ENCODE results near the gene LRRFIP2.
"Not testable (repeated sequence)": the region's sequence is repeated elsewhere in the genome, so short reads cannot be mapped to it uniquely, and the experiment has no call there.

The LRRFIP2 gene

DNA sequence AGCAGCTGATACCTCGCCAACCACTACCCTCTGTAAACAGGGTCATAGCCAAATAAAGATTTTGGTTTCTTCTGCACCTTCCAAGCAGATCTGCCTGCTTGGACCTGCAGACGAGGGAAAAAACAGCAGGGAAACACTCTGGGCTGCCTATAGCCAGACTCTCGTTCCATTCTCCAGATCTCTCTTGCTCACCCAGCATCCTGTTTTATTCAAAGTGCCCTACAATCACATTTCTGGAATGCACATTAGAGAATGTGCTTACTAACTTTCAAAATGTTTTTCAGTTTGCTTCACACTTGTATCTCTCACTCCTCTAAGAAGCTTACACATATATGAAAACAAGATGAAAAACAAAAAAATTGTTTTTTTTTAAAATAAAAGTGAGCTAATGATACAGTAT is 109.6 kb downstream of the LRRFIP2 start:
- DNase-seq (ENCODE audit: low read depth): no peak

DNA sequence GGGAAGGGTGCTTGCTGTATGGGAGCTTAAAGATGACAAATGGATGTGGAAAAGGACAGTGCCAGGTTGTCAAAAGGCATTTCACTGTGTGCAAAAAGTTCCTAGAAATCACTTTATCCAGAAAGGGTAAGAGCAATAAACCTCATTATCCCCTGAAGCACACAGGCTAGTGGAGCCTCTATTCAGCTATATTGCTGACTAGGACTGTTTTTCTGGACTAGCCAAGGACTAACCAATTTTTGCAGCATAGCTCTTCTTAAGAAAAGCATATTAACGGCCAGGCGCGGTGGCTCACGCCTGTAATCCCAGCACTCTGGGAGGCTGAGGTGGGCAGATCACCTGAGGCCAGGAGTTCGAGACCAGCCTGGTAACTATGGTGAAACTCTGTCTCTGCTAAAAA is 116.3 kb downstream of the LRRFIP2 start:
- no peak for DNase-seq (ENCODE audit: low read depth)

DNA sequence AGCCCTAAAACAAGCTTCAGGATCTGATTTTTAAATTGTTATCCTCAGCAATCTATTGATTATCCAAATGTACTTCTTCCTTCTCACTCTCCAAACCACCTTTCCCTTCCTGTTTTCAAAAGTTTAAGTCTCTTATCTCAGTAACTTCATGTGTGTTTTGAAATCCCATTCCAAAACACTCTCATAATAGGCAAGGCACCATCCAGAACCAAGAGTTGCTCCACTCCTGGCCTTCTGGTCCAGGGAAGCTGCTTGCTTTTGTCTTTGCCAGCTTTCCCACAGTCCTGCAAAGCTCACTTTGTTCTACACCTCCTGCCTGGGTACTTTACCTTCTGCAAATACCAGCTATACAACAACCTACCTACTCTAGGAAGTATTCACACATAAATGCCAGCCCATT is 117.6 kb downstream of the LRRFIP2 start:
- no peak for DNase-seq (ENCODE audit: low read depth)

DNA sequence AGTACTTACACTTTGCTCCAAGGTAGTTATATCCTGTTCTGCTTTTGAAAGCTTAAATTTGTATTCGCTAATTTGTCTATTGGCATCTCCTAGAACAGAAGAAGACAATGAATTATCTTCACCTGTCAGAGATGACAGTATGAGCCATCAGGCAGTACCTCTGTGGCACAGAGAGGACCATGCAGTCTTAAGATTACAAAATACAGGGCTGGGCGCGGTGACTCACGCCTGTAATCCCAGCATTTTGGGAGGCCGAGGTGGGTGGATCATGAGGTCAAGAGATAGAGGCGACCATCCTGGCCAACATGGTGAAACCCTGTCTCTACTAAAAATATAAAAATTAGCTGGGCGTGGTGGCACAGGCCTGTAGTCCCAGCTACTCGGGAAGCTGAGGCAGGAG is 119.3 kb downstream of the LRRFIP2 start:
- not testable (repeated sequence) for DNase-seq (ENCODE audit: low read depth)

DNA sequence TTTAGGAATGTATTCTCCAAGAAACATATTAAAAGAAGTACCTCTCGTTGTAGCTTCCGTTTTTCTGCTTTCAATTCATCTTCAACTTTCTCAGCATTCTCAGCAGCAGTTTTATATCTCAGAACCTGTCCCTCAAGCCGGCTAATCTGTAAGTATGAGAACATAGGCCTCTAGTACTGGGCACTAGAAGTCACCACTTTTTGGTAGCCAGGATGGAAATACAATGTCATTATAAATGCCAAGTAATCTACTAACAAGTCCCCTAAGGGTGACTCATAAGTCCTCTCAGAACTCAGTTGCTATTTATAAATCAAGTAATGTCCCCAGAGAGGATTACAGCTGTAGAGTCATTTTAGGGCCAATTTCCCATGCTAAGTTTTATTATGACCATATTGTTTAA is 120.0 kb downstream of the LRRFIP2 start:
- DNase-seq (ENCODE audit: low read depth): no peak

DNA sequence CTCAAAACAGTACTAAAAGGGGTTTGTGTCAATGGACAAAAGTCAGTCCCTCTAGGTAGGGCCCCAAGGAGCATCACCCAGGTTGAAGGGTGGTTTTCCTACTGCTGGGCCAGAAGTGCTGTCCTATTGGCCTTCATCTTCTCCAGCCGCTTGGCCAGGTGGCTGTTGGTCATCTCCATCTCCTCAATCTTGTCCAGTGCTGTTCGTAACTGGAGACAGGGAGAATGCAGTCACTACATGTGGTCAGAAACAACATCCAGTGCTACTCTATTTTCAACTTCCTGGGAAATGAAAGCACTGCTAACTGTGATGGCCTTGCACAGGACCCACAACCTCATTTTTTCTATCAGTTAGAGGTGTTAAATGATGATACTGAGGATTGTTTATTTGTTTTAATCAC is 120.6 kb downstream of the LRRFIP2 start:
- DNase-seq (ENCODE audit: low read depth): no peak

DNA sequence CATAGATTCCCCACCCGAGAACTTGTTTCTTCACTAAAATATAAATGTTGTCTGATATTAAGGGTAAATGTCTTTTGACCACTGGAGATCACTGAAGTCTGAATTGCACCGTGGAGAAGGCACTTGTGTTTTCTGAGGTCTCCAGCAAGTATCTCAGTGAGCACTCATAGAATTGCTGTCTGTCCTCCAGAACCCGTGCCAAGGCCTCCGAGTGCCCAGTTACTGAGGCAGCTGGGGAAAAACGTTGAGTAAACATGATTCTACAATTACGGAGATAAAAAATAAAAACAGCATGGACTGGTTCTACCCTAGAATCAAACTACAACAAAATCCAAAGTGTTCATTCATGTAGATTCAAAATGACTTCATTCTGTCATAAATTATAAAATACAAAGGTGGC is 121.0 kb downstream of the LRRFIP2 start:
- DNase-seq (ENCODE audit: low read depth): no peak

DNA sequence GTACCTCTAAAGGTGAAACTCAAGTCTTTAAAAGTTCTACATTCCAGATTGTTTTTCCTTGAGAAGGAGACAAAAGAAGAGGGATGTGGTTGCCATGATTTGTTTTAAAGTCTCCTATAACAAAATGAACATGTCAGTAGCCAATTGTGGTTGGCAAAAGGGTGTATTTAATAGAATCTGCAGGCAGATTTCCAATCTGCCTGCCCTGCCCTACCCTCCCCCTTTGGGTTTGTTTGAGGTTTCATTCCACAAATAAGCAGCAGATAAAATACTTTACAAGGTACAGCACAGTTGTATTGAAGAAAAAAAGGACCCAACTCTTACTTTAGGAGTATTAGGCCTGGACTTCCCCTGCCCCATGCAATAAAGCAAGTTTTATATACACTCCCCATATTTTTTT is 121.5 kb downstream of the LRRFIP2 start:
- no peak for DNase-seq (ENCODE audit: low read depth)

DNA sequence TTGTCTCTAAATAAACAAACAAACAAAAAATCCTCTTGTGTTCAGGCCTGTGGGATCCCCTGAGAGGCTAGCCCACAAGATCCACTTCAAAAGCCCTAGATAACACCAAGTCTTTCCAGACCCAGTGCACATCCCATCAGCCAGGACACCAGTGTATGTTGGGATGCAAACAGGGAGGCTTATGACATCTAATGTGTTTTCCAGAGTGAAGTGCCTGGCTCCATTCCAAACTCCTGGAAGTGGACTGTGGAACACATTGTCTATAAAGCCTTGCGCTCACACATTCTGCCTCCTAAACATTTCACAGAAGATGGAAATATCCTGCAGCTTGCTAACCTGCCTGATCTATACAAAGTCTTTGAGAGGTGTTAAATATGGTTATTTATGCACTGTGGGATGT is 124.1 kb downstream of the LRRFIP2 start:
- no peak for DNase-seq (ENCODE audit: low read depth)

DNA sequence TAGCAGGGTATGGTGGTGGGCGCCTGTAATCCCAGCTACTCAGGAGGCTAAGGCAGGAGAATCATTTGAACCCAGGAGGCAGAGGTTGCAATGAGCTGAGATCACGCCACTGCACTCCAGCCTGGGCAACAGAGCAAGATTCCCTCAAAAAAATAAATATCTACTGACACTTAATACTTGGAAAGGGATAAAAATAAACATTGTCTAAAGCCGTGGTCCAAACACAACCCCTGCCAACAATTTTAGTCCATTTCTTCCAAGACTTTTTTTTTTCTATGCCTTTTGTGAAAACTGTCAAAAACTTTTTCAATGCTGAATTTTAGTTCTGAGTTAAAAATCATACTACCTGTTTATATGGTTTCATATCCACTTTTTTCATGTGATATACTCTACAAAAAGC is 131.7 kb downstream of the LRRFIP2 start:
- DNase-seq (ENCODE audit: low read depth): not testable (repeated sequence)

DNA sequence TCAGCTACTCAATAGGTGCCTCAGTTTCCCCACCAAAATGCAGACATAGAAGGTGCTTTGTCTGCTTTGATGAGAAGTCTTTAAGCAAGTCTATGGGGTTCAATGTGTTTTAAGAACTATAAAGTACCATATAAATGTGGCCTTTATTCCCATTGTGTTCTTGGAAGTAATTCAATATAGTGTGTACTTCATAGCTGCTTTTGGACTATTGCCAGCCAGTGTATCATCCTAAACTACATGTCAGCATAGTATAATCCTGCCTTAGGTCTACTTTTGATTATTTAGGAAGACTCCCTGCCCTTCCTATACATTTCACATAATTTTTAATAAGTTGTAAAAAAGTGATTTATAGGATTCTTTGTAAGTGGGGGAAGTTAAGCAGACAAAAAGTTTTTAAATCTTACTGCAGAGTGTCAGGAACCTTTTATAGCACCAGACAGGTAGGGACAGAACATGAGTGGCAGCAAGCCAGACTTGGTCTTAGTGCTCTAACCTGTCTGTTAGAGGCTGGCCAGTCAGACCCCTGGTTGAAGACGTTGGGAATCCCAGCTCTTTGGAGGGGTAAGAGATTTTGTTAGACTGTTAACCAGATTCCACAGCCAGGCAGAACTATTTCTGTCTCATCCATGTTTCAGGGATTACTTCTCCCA is 132.7 kb downstream of the LRRFIP2 start:
- no peak for DNase-seq (ENCODE audit: low read depth)

DNA sequence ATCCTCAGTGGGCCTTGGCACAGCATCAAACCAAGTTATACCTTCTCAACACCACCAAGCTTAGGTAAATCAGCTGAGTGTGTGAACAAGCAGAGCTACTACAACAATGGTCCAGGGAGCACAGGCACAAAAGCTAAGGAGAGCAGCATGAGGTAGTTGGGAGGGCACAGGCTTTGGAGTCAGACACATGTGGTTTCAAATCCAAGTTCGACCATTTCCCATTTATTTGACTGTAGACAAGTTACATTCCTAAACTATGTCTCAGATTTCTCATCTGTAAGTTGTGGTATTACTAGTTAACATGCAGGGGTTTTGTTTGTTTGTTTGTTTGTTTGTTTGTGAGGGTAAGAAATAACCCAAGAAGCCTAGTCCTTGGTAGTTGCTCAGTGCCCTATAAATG is 134.2 kb downstream of the LRRFIP2 start:
- DNase-seq (ENCODE audit: low read depth): no peak

DNA sequence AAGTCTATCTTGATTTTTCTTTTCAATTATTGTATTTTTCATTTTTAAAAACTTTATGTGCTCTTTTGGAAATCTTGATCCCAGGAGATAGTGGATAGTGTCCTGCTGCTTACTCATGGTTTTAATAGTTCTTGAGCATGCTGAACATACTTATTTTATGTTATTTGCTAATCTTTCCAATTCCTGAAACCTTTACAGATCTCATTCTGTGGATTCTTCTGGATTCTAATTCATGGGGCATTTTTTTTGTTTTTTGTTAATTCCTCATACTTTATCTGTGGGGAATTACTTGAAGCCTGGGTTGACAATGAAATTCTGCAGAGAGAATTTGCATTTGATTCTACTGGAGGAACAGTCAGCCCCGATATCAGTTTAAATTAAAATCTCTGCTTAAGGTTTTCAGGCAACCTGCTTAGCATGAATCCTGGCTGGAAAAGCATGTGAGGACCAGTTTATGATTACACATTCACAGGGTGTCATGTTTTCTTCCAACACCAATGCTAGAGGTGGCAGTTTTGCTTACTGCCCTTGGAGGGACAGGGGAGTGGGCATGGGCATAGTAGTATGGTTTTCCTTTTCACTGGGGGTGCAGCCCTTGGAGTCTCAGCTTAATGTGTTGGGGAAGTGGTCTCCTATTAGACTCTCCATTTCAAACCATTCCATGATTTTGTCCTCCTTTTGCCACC is 135.1 kb downstream of the LRRFIP2 start:
- no peak for DNase-seq (ENCODE audit: low read depth)

DNA sequence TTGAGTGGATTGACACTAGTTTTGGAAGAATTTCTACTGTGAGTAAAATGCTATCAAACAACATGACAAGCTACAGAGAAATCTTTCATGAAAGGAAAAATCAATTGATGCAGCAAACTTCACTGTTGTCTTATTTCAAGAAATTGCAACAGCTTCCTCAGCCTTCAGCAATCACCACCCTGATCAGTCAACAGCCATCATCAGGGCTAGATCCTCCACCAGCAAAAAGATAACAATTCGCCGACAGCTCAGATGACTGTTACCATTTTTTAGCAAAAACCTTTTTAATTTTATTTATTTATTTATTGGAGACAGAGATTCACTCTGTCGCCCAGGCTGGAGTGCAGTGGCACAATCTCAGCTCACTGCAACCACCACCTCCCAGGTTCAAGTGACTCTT is 137.0 kb downstream of the LRRFIP2 start:
- no peak for DNase-seq (ENCODE audit: low read depth)

DNA sequence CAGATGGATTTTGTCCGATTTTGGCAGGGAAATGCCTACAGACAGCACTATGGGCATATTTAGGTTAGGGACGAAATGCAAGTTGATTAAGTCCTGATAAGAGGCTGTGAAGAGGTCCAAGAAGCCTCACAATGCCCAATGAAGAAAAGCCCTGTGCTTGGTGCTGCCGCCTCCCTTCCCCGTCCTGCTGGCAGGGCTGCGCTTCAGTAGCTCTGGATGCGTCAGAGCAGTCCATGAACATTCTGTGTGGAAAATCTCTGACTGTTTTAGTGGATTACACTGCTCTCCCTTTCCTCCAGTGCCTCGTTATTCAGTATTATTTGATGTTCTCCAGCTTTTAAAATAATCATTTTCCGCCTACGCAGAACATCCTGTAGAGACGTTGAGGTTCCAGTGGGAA is 141.4 kb downstream of the LRRFIP2 start:
- no peak for DNase-seq (ENCODE audit: low read depth)

DNA sequence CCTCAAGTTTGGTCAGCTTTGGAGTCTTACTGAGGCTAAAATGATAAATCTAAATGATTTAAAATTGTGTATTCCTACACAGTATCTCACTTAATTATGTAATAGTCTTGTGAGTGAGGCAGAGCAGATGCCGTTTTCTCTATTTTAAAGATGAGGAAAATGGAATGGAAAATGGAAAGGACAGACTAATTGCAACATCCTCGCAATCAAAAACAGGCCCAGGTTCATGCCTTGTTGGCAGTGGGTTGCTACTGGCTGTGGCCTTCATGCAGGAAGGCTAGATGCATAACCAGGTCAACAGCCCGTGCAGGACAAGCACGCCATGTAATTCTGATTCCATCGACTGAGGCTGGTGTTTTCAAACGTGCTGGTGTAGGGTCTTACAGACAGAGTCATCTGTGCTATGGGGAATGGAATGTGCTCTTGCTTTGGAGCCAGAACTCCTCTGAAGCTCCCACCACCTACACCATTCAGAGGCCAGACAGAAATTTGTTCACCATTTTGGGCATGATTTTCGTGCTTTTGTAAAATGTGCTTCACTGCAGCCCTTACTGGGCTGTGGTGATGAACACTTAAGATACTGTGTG is 143.2 kb downstream of the LRRFIP2 start:
- DNase-seq (ENCODE audit: low read depth): no peak

DNA sequence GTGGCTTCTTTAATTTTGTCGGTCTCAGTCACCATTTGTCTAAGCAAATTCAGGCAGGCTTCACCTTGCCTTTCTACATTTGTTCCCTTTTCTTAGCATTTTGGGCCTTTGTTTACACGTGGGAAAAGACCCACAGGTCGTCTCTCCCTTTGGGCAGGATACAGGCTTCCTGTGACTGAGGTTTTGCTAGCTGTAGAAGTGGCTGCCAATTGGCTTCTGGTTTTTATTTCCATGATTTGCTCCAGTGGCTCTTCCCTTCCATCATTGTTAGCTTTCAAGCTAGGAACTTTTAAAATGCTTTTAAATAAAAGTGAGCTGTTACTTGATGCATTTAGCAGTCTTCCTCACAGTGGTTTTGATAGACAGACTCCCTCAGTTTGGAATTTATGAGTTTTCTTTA is 143.8 kb downstream of the LRRFIP2 start:
- DNase-seq (ENCODE audit: low read depth): no peak

DNA sequence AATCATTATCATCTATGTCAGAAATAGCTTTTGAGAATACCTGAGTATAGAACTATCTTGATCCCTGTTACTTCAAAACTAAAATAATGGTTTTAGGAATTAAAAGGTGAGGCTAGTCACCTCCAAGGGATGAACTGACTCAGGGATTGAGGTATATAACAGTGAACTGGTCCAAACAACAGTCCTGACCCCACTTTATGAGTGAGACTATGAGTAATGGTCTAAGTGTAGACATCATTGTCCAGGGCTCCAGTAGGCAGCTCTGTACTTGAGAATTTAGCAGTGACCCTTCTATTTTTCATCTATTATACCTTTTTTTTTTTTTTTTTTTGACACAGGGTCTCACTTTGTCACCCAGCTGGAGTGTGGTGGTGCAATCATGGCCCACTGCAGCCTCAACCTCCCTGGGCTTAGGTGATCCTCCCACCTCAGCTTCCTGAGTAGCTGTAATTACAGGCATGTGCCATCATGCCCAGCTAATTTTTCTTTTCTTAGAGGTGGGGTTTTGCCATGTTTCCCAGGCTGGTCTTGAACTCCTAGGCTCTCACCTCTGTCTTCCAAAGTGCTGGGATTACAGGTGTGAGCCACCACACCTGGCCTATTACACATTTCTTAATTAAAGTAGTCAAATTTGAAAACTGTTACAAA is 144.7 kb downstream of the LRRFIP2 start:
- no peak for DNase-seq (ENCODE audit: low read depth)

DNA sequence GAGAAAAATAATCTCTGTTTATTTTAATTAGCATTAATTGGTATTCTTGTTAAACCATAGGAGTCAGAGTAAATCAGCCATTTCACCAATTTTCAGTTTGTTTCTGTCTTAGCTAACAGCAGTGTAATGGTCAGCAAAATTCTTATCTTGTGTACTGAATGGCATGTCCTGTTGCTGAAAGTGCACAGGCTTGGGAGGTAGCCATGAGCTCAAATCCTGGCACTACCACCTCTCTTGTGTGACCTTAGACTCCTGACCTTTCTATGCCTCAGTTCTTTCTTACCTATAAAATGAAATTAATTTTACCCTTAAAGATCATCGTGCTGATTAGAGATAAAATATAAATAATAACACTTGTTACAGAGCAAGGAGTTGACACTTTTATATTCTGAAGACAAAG is 145.3 kb downstream of the LRRFIP2 start:
- DNase-seq (ENCODE audit: low read depth): no peak

DNA sequence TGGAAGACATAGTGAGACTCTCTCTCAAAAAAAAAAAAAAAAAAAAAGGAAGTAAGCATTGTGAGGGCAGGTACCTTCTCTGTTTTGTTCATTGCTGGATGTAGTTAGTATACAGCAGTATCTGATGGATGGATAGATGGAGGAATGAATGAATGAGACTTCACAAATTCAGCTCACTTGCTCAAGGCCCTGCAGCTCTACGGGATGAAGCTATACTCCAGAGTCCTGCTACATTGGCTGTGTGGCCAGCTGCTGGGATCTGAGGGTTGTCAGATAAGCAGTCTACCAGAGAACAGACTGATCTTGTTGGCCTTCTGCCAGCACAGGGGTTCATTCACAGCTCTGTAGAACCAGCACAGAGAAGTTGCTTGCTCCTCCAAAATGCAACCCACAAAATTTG is 146.1 kb downstream of the LRRFIP2 start:
- DNase-seq (ENCODE audit: low read depth): no peak

DNA sequence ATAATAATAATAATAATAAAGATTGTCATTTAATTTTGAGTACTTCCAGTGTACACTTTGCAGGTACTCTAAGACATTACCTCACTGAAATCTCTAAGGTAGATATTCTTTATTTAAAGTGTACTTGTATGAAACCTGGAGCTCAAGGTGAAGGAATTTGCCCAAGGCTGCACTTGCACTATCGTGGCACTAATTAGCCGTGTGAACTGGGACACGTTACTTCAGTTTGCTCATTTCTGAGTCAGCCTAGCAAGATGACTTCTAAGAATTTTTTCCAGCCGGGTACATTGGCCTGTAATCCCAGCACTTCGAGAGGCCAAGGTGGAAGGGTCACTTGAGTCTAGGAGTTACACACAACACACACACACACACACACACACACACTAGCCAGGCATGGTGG is 147.5 kb downstream of the LRRFIP2 start:
- DNase-seq (ENCODE audit: low read depth): no peak

DNA sequence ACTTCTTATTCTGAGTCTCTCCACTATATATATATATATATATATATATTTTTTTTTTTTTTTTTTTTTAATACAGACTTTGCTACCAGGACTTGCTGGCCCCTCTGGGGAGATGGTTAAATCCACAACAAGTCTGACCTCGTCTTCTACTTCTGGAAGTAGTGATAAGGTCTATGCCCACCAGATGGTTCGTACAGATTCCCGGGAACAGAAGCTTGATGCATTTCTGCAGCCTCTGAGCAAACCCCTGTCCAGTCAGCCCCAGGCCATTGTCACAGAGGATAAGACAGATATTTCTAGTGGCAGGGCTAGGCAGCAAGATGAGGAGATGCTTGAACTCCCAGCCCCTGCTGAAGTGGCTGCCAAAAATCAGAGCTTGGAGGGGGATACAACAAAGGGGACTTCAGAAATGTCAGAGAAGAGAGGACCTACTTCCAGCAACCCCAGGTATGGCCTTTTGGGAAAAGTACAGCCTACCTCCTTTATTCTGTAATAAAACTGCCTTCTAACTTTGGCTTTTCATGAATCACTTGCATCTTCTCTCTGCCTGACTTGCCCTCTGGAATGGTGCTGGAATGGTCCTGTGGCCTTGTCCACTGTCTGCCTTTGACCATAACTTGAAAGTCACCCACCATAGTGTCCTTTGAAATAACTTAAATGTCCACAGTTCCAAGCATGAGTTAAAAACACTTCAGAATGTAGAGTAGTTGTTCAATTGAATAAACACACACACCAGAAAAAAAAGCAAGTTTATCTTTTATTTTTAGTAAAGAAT is 148.6 kb downstream of the LRRFIP2 start:
- DNase-seq (ENCODE audit: low read depth): no peak
